ENCODE data around the gene ALKBH4. TPM values are rescaled to one million over a fixed set of nuclear protein-coding genes. Genes with fewer than 3 reads are reported as not detected.
"Not testable (repeated sequence)": the region's sequence is repeated elsewhere in the genome, so short reads cannot be mapped to it uniquely, and the experiment has no call there.

Gene ALKBH4, protein sequence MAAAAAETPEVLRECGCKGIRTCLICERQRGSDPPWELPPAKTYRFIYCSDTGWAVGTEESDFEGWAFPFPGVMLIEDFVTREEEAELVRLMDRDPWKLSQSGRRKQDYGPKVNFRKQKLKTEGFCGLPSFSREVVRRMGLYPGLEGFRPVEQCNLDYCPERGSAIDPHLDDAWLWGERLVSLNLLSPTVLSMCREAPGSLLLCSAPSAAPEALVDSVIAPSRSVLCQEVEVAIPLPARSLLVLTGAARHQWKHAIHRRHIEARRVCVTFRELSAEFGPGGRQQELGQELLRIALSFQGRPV
- 13.2 TPM for total RNA-seq

DNA sequence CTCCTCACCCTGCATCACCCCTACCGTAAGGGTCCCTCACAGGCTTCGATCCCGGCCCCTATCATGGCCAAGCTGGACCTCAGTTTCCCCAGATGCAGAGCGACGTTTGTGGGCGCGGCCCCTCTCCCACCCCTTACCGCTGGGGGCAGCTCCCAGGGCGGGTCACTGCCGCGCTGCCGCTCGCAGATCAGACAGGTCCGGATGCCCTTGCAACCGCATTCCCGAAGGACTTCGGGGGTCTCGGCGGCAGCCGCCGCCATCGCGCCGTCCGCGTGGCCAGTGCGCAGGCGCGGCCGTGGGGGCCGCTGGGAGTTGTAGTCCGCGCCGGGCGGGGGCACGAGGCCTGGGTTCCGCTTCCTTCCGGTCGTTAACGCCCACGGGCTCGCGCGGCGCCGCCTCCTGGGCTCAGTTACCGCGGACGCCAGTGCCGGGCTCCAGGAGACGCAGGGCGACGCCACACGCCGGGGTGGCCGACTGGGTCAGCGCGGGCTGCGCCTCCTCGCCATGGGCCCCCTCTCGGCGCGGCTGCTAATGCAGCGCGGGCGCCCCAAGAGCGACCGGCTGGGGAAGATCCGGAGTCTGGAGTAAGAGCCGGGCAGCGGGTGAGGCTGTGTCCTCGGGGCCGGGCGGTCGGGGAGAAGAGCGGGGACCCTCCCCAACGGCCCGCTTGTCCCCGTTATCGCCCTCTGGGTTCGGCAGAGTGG, at the start of gene ALKBH4, which contains the start of gene LRWD1:
Gene ALKBH4, minus strand, starts transcription at position 287 of the 704 bp plus-strand sequence. Its CDS starts 27 bp downstream, at position 260.
Gene LRWD1, plus strand, starts transcription at position 408 of the 704 bp plus-strand sequence. Its CDS starts 97 bp downstream, at position 505.
- peak; percentile 95 for DNase-seq (ENCODE audit: low spot score)

- peak; percentile 13 for DNase-seq (ENCODE audit: low spot score)
These were observed 48.1 kb upstream of the ALKBH4 start for GRCh38 chr7:102512642-102513221.

GRCh38 chr7:102511860-102512522, 47.3 kb upstream of the ALKBH4 start:
- DNase-seq (ENCODE audit: low spot score), result not testable (repeated sequence)

DNA sequence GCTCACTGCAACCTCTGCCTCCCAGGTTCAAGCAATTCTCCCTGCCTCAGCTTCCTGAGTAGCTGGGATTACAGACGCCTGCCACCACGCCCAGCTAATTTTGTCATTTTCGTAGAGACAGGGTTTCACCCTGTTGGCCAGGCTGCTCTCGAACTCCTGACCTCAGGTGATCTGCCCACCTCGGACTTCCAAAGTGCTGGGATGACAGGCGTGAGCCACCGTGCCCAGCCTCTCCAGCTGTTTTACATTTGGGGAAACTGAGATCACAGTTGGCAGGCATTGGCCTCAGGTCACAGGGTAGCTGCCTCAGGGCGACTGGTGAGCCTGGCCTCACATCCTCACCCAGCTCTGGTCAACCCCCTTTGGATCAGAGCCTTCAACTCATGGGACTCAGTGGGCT, 45.9 kb upstream of the ALKBH4 start:
- not testable (repeated sequence) for DNase-seq (ENCODE audit: low spot score)

GRCh38 chr7:102507410-102508088, 42.9 kb upstream of the ALKBH4 start:
- not testable (repeated sequence) for DNase-seq (ENCODE audit: low spot score)

DNA sequence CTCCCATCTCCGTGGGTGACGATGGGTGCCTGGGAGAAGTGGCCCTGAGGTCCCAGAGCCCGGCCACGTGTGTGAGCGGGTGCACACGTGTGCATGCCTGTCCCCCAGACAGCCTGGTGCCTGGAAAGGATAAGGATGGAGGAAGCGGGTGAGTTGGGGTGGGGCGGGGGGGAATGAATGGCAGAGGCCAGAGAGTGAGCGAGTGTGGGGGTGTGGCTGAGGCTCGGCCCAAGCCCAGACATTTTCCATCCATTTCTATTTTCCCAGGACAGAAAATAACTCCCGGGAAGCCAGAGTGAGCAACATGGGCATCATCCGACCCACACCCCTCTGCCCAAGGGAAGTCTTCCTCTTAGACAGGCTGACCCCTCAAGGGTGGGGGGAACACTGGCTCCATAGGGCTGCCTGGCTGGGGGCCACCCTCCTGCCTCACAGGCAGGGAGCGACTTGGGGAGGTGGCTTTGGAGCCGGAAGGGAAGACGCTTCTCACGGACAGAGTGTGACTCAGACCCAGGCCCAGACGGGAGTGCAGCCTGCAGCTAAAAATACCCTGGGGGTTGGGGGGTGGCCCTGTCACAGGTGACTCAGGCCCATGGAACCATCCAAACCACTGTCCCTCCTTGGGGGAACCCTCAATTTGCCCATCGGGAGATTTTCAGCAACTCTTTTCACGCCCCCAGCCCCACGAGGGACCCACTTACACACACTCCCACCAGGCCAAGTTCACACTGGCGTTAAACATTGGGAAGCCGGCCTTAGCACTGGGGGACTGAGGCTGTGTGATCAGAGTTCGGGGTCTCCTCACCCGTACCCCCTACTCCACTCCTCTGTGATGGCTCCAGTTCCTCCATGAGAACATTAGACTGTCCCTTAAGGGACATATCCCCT, 40.9 kb upstream of the ALKBH4 start:
- not testable (repeated sequence) for DNase-seq (ENCODE audit: low spot score)

DNA sequence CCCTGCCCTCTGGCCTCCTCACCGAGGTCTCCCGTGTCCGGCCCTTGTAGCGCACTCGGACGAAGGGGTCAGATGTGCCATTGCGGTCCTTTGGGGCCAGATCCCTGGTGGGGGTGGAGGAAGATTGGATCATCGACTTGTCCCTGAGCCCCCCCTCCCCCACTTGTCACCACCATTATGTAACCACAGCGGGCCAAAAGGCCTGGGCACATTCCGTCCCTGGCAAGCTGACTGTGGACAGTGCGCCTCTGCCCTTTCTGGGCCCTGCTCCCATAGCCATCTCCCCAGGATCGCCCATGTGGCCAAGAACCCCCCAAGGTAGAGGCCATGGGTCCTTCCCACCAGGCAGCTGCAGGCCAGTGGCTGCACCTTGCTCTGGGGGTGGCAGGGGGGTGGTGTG, 38.5 kb upstream of the ALKBH4 start:
- not testable (repeated sequence) for DNase-seq (ENCODE audit: low spot score)

DNA sequence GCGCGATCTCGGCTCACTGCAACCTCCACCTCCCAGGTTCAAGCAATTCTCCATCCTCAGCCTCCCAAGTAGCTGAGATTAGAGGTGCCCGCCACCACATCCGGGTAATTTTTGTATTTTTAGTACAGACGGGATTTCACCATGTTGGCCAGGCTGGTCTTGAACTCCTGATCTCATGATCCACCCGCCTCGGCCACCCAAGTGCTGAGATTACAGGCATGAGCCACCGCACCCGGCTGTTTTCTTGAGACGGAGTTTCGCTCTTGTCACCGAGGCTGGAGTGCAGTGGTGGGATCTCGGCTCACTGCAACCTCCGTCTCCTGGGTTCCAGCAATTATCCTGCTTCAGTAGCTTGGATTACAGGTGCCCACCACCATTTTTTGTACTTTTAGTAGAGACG, 33.7 kb upstream of the ALKBH4 start:
- not testable (repeated sequence) for DNase-seq (ENCODE audit: low spot score)

DNA sequence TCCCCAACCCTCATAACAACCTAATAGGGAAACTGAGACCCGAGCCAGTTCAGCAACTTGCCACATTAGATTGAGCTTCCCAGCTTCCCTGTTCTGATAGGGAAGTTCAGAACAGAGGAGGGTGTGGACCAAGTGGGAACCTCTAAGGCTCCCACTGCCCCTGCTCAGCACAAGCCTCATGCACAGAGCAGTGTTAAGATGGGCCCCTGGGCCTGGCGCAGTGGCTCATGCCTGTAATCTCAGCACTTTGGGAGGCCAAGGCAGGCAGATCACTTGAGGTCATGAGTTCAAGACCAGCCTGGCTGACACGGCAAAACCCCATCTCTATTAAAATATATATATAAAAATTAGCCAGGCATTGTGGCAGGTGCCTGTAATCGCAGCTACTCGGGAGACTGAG, 32.6 kb upstream of the ALKBH4 start:
- DNase-seq (ENCODE audit: low spot score), result not testable (repeated sequence)

DNA sequence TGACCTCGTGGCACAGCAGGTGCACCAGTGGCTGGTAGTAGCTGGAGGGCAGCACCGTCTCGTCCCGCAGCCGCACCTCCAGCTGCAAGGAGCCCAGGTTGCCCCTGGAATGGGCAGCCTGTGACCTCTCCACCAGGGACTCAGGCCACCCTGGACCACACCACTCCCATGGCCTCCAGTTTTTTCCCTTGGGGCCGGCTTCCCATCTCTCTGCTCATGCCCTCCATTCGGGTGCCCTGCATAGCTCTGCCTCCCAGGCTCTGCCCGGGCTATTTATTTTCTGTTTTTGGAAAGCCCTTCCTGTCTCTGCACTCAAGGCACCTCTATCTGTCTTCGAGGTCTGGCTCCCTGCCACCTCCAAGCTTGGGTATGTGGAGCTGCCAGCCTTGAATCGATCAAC, 32.2 kb upstream of the ALKBH4 start:
- not testable (repeated sequence) for DNase-seq (ENCODE audit: low spot score)

DNA sequence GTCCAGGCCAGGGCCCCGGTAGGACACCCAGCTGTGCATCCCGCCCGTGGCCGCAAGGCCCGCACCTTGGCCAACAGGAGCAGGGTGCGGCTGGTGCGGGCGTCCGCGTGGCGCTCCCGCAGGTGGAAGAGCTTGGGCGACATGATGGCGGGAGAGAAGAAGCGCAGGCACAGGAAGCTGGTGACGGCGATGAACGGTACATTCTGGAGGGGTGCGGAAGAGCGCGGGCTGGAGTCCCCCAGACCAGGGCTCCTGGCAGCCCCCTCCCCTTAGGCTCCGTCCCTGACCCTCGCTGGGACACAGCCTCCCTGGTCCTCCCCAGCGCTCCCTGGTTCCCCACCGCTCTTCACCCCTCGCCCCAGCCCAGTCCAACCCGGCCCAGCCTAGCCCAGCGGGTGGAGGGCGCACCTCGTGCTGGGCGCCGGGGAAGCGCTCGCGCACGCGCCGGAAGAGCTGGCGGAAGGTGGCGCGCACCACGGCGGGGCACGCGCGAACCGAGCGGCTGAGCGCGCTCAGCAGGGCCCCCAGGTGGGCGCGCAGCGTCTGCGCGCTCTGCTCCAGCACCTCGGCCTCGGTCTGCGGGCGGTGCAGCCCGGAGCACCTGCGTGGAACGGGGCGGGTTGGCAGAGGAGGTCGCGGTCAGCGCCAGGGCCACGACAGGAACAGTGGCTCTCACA, 29.9 kb upstream of the ALKBH4 start:
- not testable (repeated sequence) for DNase-seq (ENCODE audit: low spot score)

DNA sequence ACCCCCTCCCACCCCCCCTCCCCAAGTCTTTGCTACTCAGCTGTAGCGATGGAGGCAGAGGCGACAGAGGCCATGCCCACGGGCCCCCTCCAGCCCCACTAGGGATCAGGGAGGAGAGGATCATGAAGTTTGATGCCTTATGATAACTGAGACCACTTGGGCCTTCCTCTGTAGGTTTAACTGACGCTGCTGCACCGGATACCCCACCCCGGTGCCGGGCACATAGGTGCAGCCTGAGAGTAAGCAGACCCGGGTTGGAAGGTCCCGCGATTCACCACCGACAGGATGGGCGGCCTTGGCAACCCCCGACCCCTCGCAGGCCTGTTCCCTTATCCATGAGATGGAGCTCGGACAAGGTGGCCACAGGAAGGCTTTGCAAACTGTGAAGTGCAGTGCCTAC, 29.4 kb upstream of the ALKBH4 start:
- not testable (repeated sequence) for DNase-seq (ENCODE audit: low spot score)

GRCh38 chr7:102493220-102493935, 28.7 kb upstream of the ALKBH4 start:
- DNase-seq (ENCODE audit: low spot score), result not testable (repeated sequence)

DNA sequence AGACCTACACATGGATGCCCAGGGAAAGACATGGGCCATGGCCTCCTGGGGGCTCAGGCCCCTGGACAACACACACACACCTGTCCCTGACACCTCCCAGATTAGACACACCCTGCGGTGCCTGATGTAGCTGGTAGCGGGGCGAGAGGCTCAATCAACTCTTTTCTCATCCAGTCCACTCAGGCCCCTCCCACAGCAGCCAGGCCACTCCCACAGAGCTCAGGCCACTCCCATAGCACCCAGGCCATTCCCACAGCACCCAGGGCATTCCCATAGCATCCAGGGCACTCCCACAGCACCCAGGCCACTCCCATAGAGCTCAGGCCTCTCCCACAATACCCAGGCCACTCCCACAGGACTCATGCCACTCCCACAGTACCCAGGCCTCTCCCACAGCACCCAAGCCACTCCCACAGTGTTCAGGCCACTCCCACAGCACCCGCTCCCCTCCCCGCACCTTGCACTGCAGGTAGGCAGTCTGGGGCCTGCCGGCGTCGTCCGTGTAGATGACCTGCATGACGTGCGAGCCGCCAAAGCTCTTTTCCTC, 25.9 kb upstream of the ALKBH4 start:
- peak; percentile 77 for DNase-seq (ENCODE audit: low spot score)

GRCh38 chr7:102484317-102484716, 19.7 kb upstream of the ALKBH4 start:
- DNase-seq (ENCODE audit: low spot score), result not testable (repeated sequence)

DNA sequence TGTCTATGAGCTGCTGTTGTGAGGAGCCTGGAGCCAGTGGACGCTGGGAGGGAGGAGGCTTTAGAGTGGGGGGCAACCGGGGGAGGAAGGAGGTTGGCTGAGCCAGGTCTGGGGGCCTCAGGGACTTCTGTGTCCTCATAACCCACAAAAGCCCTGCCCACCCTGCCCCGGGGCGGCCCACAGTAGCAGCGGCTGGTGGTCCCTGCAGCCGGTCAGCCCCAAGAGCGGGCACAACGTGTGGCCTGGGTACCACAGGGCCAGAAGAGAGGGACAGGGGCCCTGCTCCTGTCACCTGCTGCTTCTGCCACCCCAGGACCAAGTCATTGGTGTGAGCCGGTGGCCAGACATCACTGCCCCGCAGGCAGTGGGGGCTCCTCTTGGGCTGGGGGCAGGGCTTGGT, 17.3 kb upstream of the ALKBH4 start:
- not testable (repeated sequence) for DNase-seq (ENCODE audit: low spot score)

DNA sequence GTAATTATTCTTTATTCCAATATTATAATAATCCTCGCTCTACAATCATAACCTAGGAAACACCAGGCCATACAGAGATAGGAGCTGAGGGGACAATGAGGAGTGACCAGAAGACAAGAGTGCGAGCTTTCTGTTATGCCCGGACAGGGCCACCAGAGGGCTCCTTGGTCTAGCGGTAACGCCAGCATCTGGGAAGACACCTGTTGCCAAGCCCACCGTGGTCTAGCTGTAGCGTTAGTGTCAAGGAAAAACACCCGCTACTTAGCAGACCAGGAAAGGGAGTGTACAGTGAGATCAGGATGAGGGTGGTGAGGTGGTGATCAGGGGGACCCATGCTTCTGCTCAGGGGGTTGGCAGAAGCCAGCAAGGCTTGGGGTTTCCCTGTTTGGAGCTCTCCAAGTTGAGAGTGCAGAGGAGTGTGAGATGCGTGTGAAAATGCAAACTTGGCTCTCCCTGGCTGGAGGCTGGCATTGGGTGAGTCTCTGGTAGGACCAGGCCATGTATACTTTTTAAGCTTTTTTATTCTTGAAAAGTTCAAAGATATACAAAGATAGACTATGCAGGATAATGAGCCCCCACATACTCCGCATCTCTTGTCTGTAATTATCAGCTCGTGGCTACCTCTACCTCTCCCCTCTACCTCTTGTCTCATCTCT, 15.4 kb upstream of the ALKBH4 start:
- peak; percentile 47 for DNase-seq (ENCODE audit: low spot score)

GRCh38 chr7:102479209-102479584, 14.5 kb upstream of the ALKBH4 start:
- DNase-seq (ENCODE audit: low spot score), result not testable (repeated sequence)

All from mucosa of gallbladder (tissue), 1 donor.